NCI-H1048 (cell line): Measurements from ENCODE around the gene MYO1E.
A peak's percentile ranks its signal among the peaks of the same experiment; 100 is the strongest.
"Not testable (repeated sequence)": the region's sequence is repeated elsewhere in the genome, so short reads cannot be mapped to it uniquely, and the experiment has no call there.

Experiments
- DNase-seq: peaks from one replicate; lab custom pipeline; 2025; lab: John Stamatoyannopoulos, UW

The MYO1E gene

DNA sequence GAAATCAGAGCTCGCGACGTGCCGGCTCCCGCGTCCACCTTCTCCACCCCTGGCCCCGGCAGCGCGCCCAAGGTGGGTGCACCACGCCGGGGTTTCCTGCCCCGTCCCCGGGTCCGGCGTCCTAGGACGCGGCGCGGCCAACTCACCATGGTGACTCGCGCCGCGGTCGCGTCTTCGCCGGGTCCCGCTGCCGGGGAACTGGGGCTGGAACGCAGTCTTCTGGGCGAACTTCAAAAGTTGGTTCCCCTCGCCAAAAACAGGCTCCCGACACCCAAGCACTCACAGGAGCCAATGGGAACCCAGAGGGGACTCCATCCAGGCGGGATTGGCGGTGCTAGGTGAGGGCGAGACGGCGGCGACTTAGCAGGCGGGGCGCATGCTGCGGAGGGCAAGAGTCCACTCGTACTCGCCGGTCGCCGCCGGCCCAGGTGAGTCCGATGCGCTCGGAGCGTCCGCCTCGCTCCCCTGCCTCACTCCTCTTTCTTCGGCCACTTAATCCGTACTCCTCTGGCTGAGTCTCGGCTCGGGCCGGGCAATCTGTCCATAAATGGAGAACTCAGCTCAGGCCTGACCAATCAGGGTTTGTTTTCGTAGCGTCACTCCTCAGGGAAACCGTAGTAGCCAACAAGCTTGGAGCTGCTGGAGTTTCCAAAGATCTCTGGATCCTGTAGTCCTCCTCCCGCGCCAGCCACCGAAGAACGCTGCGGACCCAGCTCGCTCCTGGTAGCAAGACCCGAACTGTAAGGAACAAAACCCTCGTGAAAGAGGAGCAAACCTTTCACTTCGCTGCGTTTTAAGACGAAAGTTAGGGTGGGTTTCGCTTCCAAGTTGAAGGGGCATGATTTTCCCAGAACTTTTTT is at the start of gene MYO1E:
Gene MYO1E, minus strand, starts transcription at position 520 of the 860 bp plus-strand sequence. Its CDS starts 371 bp downstream, at position 149.
- peak; percentile 71 for DNase-seq

DNA sequence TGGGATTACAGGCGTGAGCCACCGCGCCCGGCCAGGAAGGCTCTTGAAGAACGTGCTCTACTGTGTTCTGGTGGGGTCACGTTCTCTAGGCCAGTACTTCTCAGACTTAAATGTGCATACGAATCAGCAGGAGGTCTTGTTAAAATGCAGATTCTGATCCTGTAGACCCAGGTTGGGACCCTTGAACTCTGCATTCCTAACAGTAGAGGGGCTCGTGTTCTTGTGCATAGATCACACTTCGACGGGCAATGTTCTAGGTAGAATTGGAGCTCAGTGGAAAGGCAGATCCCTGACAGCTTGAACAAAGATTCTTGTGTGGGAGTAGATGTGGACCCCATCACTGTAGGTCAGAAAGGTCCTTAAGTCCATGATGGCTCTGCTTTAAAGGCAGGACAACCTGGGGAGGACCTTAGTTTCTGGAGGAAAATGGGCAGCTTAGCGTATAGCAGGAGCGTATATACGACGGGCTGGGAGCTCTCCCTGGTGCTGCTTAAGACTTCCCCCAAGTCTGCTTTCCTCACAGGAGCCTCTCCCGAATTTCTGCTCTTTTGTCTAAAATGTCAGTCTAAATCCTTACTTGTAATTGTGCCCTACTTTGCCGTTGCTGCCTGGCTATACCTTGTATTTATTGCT is 48.4 kb upstream of the MYO1E start:
- no peak for DNase-seq

DNA sequence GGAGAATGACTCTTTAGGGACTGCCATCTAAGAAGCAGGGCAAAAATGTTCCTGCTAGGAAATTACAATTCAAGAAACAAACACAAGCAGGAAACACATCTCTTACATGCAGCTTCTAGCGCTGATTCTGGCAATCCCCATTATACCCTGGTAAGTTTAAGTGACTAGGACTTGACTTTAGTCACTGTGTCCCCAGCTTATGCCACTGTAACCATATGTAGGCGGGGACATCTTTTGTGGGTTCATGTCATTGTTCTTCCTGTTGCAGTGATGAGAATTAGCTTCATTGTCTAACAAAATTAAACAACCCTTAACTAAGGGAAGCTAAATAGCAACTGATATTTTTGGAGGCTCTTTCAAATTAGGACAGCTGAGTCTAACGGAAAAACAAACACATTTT is 47.4 kb upstream of the MYO1E start:
- no peak for DNase-seq

DNA sequence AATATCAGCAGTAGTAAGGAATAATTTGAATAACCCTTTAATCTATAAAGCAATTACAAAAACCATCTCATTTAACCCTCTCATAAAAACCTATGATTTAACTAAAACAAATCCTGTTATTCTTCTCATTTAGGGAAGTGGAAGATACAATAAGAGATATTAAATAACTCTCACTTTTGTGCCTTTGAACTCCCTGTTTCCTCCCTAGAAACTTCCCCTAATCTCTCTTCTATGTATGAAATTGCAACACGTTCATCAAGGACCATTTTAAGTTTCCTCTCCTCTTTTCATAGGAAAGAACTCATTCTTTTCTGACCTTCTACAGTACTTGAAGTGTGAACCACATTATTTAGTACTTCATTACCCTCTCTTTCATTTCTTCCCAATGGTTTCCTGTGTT is 46.5 kb upstream of the MYO1E start:
- no peak for DNase-seq

DNA sequence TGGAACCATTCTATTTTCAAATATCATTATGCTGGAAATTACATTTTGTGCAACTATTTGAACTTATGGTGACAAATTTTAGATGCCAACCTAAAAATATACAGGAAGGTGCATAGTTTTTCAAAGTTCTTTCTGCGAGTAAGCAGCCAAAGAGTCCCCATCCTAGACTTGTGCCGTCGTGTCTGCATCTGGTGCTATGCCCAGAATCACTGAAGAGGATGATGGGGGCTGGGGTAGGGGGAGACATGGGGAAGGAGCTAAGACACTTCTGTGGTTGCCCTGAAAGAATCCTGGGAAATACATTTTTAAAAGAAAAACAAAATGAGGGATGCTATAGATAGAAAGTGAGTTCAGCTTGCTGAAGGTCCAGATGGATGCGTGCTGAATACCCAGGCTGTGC is 44.1 kb upstream of the MYO1E start:
- DNase-seq, result no peak

DNA sequence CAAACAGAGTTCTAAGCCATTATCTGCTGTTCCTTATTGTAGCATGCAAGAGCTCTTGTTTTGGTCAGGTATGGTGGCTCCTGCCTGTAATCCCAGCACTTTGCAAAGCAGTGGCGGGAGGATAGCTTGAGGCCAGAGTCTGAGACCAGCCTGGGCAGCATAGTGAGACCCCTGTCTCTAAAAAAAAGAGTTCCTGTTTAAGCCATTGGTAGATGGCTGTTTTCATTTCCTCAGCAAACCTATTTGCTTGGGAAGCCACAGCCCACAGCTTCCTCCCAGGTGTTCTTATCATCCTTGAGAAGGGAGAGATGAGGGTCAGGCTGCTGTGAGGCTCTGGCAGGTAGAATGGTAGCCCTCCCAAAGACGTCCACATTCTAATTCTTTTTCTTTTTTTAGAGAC is 40.9 kb upstream of the MYO1E start:
- DNase-seq, result no peak

DNA sequence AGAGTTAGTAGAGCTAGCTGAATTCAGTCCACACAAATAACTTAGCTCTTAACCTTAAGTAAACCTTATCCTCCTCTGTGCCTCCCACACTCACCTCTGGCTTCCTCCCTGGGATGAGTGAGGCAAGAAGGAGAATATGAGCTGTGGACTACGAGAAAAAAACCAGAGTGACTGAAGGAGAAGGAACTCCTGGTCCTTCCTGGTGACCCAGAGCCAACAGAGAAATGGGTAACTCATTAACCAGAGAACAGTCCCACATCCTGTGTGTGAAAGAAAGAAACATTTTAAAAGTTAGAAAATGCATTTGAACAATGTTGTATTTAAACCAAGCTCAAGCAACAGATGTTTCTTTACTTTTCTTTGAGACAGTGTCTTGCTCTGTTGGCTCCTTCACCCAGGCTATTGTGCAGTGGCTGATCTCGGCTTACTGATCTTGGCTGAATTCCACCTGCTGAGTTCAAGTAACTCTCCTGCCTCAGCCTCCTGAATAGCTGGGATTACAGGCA is 37.8 kb upstream of the MYO1E start:
- DNase-seq, result no peak

DNA sequence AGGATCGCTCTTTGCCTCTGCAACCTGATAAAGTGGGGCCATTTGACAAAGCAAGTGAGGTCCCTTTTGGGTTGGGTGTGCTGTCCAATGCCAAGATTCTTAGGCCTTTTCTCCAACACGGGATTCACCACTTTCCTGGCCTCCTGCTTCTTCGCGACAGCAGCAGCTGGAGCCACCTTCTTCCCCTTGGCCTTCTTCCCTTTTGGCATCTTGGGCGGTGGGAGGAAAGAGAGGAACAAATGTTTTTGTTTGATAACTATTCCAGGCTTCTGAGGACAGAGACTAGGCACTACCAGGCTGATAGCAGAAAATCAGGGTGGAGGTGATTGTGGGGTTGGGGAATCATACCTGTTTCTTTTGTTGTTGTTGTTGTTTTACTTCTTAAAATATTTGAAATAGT is 35.3 kb upstream of the MYO1E start:
- DNase-seq, result no peak

DNA sequence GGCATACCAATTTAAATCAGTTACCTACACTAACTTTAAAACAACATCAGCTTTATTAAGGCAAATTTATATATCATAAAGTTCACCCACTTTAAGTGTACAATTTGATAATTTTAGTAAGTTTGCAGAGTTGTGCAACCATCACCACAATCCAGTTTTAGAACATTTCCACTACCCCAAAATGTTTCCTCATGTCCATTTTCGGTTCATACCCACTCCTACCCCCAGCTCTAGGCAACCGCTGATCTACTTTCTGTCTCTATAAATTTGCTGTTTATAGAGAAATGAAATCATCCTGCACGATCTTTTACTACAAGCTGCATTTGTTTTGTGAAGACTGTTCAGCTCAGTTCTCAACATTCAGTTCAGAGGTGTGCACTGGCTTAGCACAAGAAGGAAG is 33.8 kb upstream of the MYO1E start:
- DNase-seq, result no peak

DNA sequence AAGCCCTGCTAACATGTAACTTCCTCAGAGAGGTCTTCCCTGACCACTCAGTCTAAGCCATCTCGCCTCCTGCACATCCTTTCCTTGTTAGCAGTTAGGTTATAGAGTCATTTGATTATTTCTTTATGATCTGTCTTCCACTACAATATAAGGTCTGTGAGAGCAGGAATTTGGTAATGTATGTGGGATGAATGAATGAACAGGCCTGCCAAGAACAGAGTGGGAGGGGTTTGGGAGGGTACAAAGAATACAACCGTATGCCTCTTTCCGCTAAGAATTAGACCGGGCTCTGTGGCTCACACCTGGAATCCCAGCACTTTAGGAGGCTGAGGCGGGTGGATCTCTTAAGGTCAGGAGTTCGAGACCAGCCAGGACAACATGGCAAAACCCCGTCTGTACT is 32.4 kb upstream of the MYO1E start:
- DNase-seq, result no peak

DNA sequence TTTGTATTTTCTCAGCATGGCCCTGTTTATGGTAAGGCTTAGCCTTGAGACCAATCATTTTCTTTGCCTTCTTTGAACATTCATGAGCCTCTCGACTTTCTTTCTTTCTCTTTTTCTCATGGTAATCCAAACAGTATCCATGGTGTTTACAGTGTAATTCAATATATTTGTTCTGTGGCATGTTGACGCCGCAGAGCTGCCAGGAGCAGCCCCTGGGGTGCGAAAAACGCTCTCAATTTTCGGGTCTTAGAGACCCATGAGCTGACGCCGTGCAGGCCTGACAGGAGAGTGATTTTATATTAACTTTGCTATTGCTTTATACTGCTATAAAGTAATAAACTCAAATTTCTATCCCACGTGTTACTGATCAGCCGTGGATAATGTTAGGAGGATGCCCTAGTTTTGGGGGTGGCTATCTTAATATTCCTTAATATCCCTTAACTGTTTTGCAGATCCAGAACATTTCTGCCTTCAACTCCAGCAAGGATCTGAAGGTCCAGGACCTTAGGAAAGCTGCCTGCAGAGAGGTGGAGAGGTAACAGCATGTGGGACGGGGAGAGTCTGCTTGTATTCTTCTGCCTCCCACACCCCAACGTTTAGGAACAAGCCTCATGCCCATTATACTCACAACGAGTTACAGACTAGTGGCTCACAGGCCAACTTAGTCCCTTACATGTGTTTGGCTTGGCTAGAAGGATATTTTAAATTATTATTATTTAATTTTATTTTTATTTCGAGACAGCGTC is 29.3 kb upstream of the MYO1E start:
- no peak for DNase-seq

DNA sequence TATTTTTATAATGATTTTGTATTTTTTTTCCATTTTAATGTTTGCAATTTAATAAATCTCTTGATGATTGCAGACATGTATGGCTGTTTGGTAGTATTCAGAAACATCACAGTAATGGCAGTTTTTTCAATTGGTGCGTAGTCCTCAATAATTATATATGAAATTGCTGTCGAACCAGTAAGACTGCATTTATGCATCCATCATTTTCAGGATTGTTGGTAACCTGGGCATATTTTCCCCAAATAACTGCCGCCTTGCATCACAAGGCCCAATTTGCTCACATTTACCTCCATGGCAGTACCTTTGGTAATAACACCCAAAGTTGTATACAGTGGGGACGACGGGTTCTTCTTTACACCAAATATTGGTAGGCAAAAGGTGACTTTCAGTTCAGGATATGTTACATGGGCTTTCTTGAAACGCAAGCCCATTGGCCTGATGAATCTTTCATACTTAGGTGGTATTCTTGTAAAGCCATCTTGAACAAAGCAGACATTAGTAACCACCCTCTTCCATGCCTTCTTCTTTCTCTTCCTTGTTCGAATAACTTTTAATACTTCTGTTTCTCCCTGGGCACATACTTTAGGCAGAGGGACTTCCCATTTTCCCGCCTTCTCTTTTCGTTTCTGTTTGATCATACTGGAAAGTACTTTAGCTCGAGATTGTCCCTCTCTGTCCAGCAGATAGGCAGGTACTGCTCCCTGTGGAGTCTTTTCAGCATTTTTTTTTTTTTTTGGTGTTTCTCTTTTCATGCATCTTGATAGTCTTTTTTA is 28.6 kb upstream of the MYO1E start:
- DNase-seq, result not testable (repeated sequence)

DNA sequence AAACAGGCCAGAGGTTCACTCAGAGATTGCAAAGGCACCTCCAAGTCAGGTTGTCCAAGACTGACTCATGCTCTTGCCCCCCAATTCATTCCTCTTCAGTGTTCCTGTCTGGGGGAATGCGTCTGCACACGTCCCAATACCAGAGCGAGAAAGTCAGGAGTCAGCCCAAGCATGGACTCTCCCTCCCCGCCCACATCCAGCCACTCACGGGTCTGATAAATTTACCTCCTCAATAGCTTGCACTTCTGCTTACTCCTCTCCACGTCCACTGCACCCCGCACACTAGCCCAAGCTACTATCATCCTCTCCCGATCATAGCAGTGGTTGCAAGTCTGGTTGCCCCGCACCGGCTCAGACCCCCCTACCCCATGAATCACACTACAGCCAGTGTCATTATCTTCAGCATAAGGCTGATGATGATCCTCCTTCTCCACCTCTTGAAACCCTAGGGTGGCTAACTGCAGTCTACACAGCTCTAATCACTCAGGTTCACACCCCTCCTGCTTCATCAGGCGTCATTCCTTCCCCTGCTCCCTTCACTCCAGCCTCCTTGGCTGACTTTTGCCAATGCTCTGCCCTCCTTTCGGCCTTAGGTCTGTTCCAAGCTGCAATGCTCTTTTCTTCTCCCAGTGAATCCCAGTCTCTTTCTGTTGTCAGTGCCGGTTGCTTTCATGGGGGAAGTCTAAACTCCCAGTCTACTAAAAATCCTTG is 27.6 kb upstream of the MYO1E start:
- no peak for DNase-seq

DNA sequence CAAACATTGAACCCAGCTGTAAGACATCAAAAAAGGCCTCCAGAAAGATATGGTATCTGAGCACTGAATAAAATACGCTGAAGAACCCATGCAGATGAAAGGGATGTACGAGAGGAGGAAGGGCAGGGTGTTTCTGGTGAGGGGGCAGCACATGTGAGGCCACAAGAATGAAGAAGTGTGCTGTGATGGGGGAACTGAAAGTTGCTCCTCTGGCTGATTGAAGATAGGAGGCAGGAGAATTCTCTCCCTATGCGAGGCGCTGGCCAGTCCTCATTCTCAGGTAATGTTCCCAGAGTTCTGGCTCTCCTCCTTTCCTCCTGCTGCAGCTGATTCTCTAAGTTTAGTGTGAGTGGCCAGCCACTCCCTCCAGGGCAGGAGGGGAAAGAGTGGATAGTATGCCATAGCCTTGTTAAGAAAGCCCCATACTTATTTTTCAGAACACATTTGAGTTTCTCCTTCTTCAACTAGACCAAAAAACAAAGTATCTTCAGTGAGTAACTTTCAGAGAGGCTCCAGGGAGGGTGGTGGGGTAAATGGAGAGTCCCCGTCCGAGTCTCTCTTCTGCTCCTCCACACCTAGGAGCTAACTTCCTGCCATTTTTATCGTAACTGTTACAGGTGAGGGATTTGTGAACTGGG is 26.9 kb upstream of the MYO1E start:
- no peak for DNase-seq

DNA sequence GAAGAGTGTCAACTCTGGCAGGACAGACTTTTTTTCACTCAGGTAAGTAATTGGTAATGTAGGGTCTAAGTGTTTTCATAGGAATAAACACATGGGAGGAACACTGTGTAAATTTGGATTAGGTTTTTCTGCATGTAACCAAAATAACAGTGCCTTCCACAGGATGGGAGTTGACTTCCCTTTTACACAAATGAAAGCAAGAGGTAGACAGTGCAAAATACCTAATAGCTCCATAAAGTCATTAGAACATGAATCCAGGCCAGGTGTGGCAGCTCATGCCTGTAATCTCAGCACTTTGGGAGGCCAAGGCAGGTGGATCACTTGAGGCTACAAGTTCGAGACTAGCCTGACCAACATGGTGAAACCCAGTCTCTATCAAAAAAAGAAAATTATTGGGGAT is 25.5 kb upstream of the MYO1E start:
- DNase-seq, result no peak

DNA sequence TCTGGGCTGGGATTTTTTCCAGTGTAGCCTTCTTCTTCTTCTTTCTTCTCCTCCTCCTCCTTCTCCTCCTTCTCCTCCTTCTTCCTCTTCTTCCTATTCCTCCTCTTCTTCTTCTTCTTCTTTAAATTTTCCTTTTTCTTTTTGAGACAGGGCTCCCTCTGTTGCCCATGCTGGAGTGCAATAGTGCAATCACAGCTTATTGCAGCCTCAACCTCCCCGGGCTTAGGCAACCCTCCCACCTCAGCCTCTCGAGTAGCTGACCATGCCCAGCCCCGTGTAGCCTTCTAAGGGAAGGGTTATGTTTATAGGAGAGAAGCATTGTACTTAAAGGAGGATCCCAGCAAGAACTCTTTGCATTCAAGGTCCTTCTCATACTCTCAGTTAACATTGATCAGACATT is 24.0 kb upstream of the MYO1E start:
- no peak for DNase-seq

DNA sequence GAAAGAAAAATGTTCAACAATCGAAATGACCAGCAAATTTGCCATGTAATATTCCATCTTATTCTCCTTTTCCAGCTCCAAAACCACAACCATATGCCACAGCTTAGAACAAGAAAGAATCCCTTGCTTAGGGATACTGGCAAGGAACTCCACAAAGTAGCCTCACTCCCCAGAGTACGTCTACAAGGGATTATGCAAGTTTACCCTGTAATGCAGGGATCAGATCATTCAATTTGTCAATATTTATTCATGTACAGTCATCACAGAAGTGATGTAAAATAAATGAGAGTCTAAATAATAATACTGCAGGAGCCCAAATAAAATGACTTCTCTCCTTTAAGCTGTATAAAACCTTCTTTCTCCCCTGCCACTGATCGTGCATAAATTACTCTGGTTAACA is 23.5 kb upstream of the MYO1E start:
- DNase-seq, result no peak

DNA sequence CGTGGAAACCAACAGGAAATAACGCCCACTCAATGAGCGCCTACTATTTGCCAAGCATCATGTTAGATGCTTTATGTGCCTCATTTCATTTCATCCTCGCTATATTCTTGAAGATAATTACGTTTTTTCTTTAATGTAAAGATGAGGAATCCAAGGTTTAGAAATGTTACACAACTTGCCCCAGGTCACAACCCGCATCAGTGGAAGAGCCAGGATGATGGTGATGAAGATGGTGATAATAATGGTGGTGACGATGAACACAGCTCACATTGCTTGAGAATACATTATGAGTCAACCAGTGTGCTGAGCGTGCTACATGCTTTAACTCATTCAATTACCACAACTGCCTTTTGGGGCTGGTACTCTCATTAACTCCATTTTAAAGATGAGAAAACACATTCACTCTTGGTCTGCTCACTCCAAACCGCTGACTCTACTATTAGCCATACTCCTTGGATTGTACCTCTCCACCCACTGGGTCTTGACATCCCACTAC is 21.5 kb upstream of the MYO1E start:
- no peak for DNase-seq

DNA sequence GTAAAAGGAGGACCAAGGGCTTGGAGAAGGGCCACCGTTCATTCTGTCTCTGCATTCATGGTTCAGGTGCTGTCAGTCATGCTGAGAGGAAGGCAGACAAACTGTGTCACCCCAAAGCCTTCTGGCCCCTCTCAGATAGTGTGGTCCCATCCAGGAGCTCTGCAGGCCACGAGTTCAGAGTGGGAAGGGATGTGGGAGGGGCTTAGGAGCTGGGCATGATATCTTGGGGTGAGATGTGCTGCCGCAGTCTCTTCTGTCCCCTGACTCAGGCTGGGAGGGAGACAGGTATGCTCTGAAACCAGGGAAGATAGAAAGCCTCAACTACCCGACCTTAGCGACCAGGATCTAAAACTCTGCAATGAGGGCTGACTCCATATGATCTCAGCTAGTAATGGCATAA is 19.6 kb upstream of the MYO1E start:
- no peak for DNase-seq

DNA sequence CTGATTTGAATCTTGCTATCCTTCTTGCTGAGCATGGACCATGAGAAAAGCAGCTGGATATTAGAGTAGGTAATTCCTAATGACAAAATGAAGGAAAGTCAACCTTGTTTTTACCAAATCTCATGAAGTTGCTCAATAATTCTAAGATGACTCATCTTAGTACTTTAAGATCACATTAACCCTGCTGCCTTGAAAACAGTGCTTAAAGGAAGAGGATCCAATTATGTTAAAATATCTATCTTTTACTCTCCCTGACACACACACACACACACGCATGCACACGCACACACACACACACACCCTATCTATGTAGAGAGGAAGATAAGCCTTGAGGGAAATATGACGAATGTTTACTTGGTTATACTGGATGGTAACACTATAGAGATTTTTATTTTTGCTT is 16.0 kb upstream of the MYO1E start:
- no peak for DNase-seq
